Gastrocnemius medialis (tissue), 4 donors: ENCODE data around the gene PRKCA.

Source experiments
- POLR2A ChIP-seq, 2 donors: fragments of 450-650 bp; IDR thresholded peaks; one replicate each; pipeline ENCODE4 v1.6.1; 2017; ENCODE audit warnings: antibody characterized with exemption in 2 of 2, mild to moderate bottlenecking in 2 of 2, moderate library complexity in 2 of 2
- TF ChIP-seq, protein P1 (sequence below), 5 experiments: fragments of 450-650 bp in 3 of 5; fragments of 200-600 bp in 2 of 5; sonication (generic) in 2 of 5; IDR thresholded peaks in 4 of 5; conservative IDR thresholded peaks in 1 of 5; 1 replicate in 4 of 5; 2 replicates in 1 of 5; pipeline ENCODE4 v1.5.1; 2016 to 2019; ENCODE audit warnings: antibody characterized with exemption in 5 of 5, mild to moderate bottlenecking in 3 of 5, moderate library complexity in 3 of 5

GRCh38 chr17:66285149-66285548, 17.3 kb upstream of the PRKCA start:
- no peak for TF ChIP-seq POLR2A (IDR thresholded peaks at IDR 0.05)
- TF ChIP-seq, protein P1, sequence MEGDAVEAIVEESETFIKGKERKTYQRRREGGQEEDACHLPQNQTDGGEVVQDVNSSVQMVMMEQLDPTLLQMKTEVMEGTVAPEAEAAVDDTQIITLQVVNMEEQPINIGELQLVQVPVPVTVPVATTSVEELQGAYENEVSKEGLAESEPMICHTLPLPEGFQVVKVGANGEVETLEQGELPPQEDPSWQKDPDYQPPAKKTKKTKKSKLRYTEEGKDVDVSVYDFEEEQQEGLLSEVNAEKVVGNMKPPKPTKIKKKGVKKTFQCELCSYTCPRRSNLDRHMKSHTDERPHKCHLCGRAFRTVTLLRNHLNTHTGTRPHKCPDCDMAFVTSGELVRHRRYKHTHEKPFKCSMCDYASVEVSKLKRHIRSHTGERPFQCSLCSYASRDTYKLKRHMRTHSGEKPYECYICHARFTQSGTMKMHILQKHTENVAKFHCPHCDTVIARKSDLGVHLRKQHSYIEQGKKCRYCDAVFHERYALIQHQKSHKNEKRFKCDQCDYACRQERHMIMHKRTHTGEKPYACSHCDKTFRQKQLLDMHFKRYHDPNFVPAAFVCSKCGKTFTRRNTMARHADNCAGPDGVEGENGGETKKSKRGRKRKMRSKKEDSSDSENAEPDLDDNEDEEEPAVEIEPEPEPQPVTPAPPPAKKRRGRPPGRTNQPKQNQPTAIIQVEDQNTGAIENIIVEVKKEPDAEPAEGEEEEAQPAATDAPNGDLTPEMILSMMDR (IDR thresholded peaks at IDR 0.05 in 4 of 5, conservative IDR thresholded peaks at IDR 0.05 in 1 of 5) = no peak
